Lower leg skin (tissue), 3 donors: ENCODE measurements around the gene NF1.

Experiments used
- POLR2A ChIP-seq, 2 donors: fragments of 450-650 bp; IDR thresholded peaks; one replicate each; pipeline ENCODE4 v1.6.1; 2016 to 2017; ENCODE audit warnings: antibody characterized with exemption in 2 of 2, mild to moderate bottlenecking in 1 of 2, moderate library complexity in 1 of 2
- TF ChIP-seq, protein P1 (sequence below), 3 donors: fragments of 450-650 bp; IDR thresholded peaks; one replicate each; pipeline ENCODE4 v1.5.1; 2016; ENCODE audit warnings: antibody characterized with exemption in 3 of 3, mild to moderate bottlenecking in 3 of 3, moderate library complexity in 2 of 3

DNA sequence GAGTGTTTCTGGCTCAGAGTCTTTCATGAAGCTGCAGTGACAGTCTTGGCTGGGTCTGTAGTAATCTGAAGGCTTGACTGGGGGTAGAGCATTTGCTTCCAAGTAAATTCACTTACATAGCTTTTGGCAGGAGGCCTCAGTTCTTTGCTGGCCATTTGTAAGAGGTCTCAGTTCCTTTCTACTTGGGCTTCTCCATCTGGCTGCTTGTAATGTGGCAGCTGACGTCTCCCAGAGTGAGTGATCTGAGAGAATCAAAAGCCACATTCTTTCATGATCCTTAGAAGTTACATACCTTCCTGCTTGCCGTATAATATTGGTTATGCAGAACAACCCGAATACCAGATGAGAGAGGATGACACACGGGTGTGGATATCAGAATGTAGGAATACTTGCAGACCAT is 39.8 kb downstream of the NF1 start:
- TF ChIP-seq, protein P1, sequence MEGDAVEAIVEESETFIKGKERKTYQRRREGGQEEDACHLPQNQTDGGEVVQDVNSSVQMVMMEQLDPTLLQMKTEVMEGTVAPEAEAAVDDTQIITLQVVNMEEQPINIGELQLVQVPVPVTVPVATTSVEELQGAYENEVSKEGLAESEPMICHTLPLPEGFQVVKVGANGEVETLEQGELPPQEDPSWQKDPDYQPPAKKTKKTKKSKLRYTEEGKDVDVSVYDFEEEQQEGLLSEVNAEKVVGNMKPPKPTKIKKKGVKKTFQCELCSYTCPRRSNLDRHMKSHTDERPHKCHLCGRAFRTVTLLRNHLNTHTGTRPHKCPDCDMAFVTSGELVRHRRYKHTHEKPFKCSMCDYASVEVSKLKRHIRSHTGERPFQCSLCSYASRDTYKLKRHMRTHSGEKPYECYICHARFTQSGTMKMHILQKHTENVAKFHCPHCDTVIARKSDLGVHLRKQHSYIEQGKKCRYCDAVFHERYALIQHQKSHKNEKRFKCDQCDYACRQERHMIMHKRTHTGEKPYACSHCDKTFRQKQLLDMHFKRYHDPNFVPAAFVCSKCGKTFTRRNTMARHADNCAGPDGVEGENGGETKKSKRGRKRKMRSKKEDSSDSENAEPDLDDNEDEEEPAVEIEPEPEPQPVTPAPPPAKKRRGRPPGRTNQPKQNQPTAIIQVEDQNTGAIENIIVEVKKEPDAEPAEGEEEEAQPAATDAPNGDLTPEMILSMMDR (IDR thresholded peaks at IDR 0.05) = no peak
- TF ChIP-seq POLR2A (IDR thresholded peaks at IDR 0.05) = no peak
